Measurements from ENCODE around the gene ACTL8.

The ACTL8 gene

DNA sequence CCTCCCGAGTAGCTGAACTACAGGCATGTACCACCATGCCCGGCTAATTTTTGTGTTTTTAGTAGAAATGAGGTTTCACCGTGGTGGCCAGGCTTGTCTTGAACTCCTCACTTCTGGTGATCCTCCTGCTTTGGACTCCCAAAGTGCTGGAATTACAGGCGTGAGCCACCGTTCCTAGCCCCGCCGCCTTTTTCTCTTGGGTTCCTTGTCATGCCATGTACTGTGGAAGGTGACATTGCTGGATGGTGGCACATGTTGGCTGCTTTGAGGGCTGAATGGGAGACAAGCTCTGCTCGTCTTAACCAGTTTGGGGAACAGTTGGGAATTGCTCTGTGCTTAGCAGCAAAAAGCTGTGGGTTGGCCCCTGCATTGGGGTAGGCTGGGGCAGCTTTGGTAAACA is 22.7 kb downstream of the ACTL8 start:
- TF ChIP-seq SIN3A (IDR thresholded peaks at IDR 0.05; ENCODE audit: borderline replicate concordance, insufficient read depth, low read length) (no peak), POLR2AphosphoS5 (IDR thresholded peaks at IDR 0.05; ENCODE audit: low read depth, low read length) (no peak), TAF1 (IDR thresholded peaks at IDR 0.05; ENCODE audit: borderline replicate concordance, insufficient read depth, low read length) (no peak), FOXP2 (optimal IDR thresholded peaks at IDR 0.05; ENCODE audit: borderline replicate concordance, extremely low read depth, extremely low read length, insufficient read depth) (no peak)
- TF ChIP-seq, protein P1, sequence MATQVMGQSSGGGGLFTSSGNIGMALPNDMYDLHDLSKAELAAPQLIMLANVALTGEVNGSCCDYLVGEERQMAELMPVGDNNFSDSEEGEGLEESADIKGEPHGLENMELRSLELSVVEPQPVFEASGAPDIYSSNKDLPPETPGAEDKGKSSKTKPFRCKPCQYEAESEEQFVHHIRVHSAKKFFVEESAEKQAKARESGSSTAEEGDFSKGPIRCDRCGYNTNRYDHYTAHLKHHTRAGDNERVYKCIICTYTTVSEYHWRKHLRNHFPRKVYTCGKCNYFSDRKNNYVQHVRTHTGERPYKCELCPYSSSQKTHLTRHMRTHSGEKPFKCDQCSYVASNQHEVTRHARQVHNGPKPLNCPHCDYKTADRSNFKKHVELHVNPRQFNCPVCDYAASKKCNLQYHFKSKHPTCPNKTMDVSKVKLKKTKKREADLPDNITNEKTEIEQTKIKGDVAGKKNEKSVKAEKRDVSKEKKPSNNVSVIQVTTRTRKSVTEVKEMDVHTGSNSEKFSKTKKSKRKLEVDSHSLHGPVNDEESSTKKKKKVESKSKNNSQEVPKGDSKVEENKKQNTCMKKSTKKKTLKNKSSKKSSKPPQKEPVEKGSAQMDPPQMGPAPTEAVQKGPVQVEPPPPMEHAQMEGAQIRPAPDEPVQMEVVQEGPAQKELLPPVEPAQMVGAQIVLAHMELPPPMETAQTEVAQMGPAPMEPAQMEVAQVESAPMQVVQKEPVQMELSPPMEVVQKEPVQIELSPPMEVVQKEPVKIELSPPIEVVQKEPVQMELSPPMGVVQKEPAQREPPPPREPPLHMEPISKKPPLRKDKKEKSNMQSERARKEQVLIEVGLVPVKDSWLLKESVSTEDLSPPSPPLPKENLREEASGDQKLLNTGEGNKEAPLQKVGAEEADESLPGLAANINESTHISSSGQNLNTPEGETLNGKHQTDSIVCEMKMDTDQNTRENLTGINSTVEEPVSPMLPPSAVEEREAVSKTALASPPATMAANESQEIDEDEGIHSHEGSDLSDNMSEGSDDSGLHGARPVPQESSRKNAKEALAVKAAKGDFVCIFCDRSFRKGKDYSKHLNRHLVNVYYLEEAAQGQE (IDR thresholded peaks at IDR 0.05; ENCODE audit: insufficient read depth in 1 of 2, low read depth in 2 of 2, low read length in 2 of 2), result no peak

DNA sequence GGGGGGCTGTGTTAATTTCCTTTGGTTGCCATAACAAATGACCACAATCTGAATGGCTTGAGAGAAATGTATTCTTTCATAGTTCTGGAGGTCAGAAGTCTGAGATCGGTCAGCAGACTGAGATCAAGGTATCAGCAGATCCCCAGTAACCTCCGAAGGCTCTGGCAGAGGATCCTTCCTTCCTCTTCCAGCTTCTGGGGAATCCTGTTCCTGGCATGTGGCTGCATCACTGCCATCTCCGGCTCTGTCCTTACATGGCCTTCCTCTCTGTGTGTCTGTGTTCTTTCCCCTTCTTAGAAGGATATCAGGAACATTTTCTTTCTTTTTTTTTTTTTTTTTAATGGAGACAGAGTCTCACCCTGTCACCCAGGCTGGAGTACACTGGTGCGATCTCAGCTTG is 25.8 kb downstream of the ACTL8 start:
- no peak for TF ChIP-seq POLR2AphosphoS5 (IDR thresholded peaks at IDR 0.05; ENCODE audit: low read depth, low read length)
- TF ChIP-seq SIN3A (IDR thresholded peaks at IDR 0.05; ENCODE audit: borderline replicate concordance, insufficient read depth, low read length), result no peak
- no peak for TF ChIP-seq TAF1 (IDR thresholded peaks at IDR 0.05; ENCODE audit: borderline replicate concordance, insufficient read depth, low read length)
- TF ChIP-seq, protein P1 (IDR thresholded peaks at IDR 0.05; ENCODE audit: insufficient read depth in 1 of 2, low read depth in 2 of 2, low read length in 2 of 2), result no peak
- no peak for TF ChIP-seq FOXP2 (optimal IDR thresholded peaks at IDR 0.05; ENCODE audit: borderline replicate concordance, extremely low read depth, extremely low read length, insufficient read depth)

DNA sequence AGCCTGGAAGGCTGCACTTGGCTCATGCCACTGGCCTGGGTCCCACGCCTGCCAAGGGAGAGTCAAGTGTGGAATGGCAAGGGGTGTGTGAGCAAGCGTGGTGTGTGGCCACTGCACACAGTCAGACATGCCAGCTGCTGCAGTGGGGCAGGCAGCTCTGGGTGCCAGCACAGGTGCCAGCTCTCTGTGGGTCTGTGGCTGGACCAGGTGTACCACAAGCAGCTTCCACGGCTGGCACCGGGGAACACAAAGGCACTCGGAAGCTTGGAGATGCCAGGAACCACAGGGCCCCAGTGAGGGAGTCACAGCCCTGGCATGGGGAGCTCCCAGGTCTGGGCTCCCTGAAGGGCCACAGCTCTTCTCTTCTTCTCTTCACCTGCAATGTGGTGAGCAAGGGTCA is 34.8 kb downstream of the ACTL8 start:
- TF ChIP-seq TAF1 (IDR thresholded peaks at IDR 0.05; ENCODE audit: borderline replicate concordance, insufficient read depth, low read length) (no peak), FOXP2 (optimal IDR thresholded peaks at IDR 0.05; ENCODE audit: borderline replicate concordance, extremely low read depth, extremely low read length, insufficient read depth) (no peak), SIN3A (IDR thresholded peaks at IDR 0.05; ENCODE audit: borderline replicate concordance, insufficient read depth, low read length) (no peak), POLR2AphosphoS5 (IDR thresholded peaks at IDR 0.05; ENCODE audit: low read depth, low read length) (no peak)
- TF ChIP-seq, protein P1 (IDR thresholded peaks at IDR 0.05; ENCODE audit: insufficient read depth in 1 of 2, low read depth in 2 of 2, low read length in 2 of 2), result no peak

DNA sequence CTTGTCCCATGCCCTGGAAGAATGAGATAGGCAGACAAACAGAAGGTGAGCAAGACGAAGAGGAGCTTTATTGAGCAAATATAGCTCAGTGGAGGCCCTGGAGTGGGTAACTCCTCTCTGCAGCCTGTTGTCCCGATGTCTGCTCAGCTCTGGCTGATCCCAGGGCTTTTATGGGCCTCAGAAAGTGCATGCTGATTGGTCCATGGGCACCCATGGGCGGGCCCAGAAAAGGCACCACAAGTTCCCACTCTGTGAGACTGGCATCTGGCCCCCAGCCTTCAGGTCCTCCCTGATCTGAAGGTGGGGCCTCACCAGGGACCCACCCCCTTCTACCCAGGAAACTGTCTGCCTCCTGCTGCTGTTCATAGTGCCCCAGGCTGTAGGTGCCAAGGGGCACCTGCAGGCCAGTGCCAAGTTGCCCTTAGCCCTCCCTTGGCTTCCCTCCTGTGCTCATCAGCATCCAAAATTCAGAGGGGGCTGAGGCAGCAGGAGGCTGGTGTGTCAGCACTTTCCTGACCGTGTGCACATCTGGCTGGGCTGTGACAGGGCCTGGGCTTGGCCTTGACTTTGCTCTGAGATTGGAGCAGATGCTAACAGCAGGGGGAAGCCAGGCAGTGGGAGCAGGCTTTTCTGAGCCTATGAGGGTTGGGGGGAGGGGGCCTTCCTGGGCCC is 35.4 kb downstream of the ACTL8 start:
- TF ChIP-seq, protein P1 (IDR thresholded peaks at IDR 0.05; ENCODE audit: insufficient read depth in 1 of 2, low read depth in 2 of 2, low read length in 2 of 2), result no peak
- no peak for TF ChIP-seq TAF1 (IDR thresholded peaks at IDR 0.05; ENCODE audit: borderline replicate concordance, insufficient read depth, low read length)
- no peak for TF ChIP-seq SIN3A (IDR thresholded peaks at IDR 0.05; ENCODE audit: borderline replicate concordance, insufficient read depth, low read length)
- no peak for TF ChIP-seq FOXP2 (optimal IDR thresholded peaks at IDR 0.05; ENCODE audit: borderline replicate concordance, extremely low read depth, extremely low read length, insufficient read depth)
- TF ChIP-seq POLR2AphosphoS5 (IDR thresholded peaks at IDR 0.05; ENCODE audit: low read depth, low read length), result no peak

Data from PFSK-1 (cell line).